ENCODE measurements around the gene NUAK1.

- no peak for TF ChIP-seq ZFP3 (CRISPR knock-in tag; IDR thresholded peaks at IDR 0.05)
- TF ChIP-seq ARNTL (CRISPR knock-in tag; IDR thresholded peaks at IDR 0.05; ENCODE audit: borderline replicate concordance, low read depth), result no peak
- TF ChIP-seq ZNF8 (CRISPR knock-in tag; IDR thresholded peaks at IDR 0.05), result no peak
Observed at GRCh38 chr12:106107566-106107965, 31.2 kb downstream of the NUAK1 start.

Data from SK-N-SH treated with all-trans-retinoic acid at 6 μM for 48 hours (cell line).